GM12878 (cell line): ENCODE data around the gene SVIL. TPM values are rescaled to one million over a fixed set of nuclear protein-coding genes. Genes with fewer than 3 reads are reported as not detected.

Experiments
- ATAC-seq: fragments of 200-7000 bp; cut with Tn5 transposase; 3 replicates; pipeline ENCODE4 v1.9.1; 2020; ENCODE audit warnings: mild to moderate bottlenecking, moderate library complexity
- BruUV-seq: library from RNA; stranded (reverse); fragments of 400-500 nt; replicated peaks from 2 replicates; lab custom pipeline; 2021; lab: Mats Ljungman, UMichigan
- CTCF ChIA-PET: fragments of 300-600 bp; sonication (Branson Sonifier 250); formaldehyde crosslinking; extraction: SDS; loops from one replicate; lab custom pipeline; 2021; ENCODE audit warnings: inconsistent platforms; lab: Yijun Ruan, JAX
- POLR2A ChIA-PET: fragments of 350-600 bp; formaldehyde crosslinking; extraction: SDS; loops from one replicate; lab custom pipeline; 2021; ENCODE audit warnings: inconsistent platforms; lab: Charles Lee
- RAD21 ChIA-PET: fragments of 300-600 bp; sonication (Branson Sonifier 250); formaldehyde crosslinking; loops from one replicate; lab custom pipeline; 2023; ENCODE audit warnings: antibody characterized with exemption; ENCODE audit not compliant: unreplicated experiment; lab: Charles Lee
- SMC1A ChIA-PET: fragments of 300-600 bp; sonication (Branson Sonifier 250); formaldehyde crosslinking; loops from one replicate; lab custom pipeline; 2023; ENCODE audit not compliant: unreplicated experiment, uncharacterized antibody; lab: Charles Lee
- DNase-seq: peaks from one replicate; pipeline ENCODE4 v3.0.0-alpha.2; 2011; ENCODE audit warnings: low read depth, low spot score
- FAIRE-seq: peaks from 3 replicates; lab custom pipeline; 2011; peaks lifted over from hg19 to GRCh38; lab: Jason Lieb, UNC
- H2AFZ ChIP-seq: 2 replicates; pipeline ENCODE4 v1.6.0; 2011; ENCODE audit warnings: low read depth, low read length, control low read depth; ENCODE audit not compliant: control insufficient read depth
- H3K27ac ChIP-seq: 2 replicates; pipeline ENCODE4 v1.5.1; 2011; ENCODE audit warnings: control low read depth; ENCODE audit not compliant: control insufficient read depth, insufficient read depth
- H3K27me3 ChIP-seq, 2 experiments: replicated peaks in 1 of 2; 2 replicates each; pipeline versions ENCODE4 v1.6.0 to v1.6.1; 2011; ENCODE audit warnings: low read length in 1 of 2; ENCODE audit not compliant: control insufficient read depth in 2 of 2, insufficient read depth in 2 of 2
- H3K36me3 ChIP-seq, 2 experiments: 2 replicates each; pipeline ENCODE4 v1.5.1; 2011; ENCODE audit warnings: low read length in 1 of 2; ENCODE audit not compliant: control insufficient read depth in 2 of 2, insufficient read depth in 2 of 2
- H3K4me1 ChIP-seq: 2 replicates; pipeline ENCODE4 v1.6.1; 2011; ENCODE audit warnings: mild to moderate bottlenecking, low read length, moderate library complexity, mixed read lengths; ENCODE audit not compliant: control insufficient read depth, insufficient read depth
- H3K4me2 ChIP-seq: 2 replicates; pipeline ENCODE4 v1.6.0; 2011; ENCODE audit warnings: control low read depth; ENCODE audit not compliant: control insufficient read depth, insufficient read depth
- H3K4me3 ChIP-seq: fragments of 200-600 bp; sonication (generic); 2 replicates; pipeline ENCODE4 v1.5.1; 2016
- H3K79me2 ChIP-seq: 2 replicates; pipeline ENCODE4 v1.6.0; 2011; ENCODE audit warnings: low read length; ENCODE audit not compliant: control insufficient read depth, insufficient read depth
- H3K9ac ChIP-seq: 2 replicates; pipeline ENCODE4 v1.8.0; 2011; ENCODE audit warnings: low read length, control low read depth, mixed read lengths; ENCODE audit not compliant: control insufficient read depth, insufficient read depth
- H3K9me3 ChIP-seq: replicated peaks from 3 replicates; pipeline ENCODE4 v1.5.1; 2011; ENCODE audit warnings: mild to moderate bottlenecking, low read length; ENCODE audit not compliant: control insufficient read depth, insufficient read depth
- H4K20me1 ChIP-seq: 2 replicates; pipeline ENCODE4 v1.6.0; 2011; ENCODE audit not compliant: control insufficient read depth, insufficient read depth
- ASH2L ChIP-seq: fragments of 300-600, 200-600 bp; sonication (generic); IDR thresholded peaks from 2 replicates; pipeline ENCODE4 v1.6.1; 2017; ENCODE audit warnings: low read depth, mild to moderate bottlenecking, borderline replicate concordance
- CHD4 ChIP-seq: fragments of 200-600 bp; sonication (generic); IDR thresholded peaks from 2 replicates; pipeline ENCODE4 v1.6.1; 2016; ENCODE audit warnings: mild to moderate bottlenecking
- JUND ChIP-seq: IDR thresholded peaks from 2 replicates; pipeline ENCODE4 v1.6.1; 2012; ENCODE audit warnings: low read depth, mild to moderate bottlenecking, low read length, improper control_type of control experiment, moderate library complexity
- SIN3A ChIP-seq: IDR thresholded peaks from 2 replicates; pipeline ENCODE4 v1.6.1; 2012; ENCODE audit warnings: low read depth, low read length, improper control_type of control experiment
- SMAD5 ChIP-seq: IDR thresholded peaks from 2 replicates; pipeline ENCODE4 v1.6.1; 2016; ENCODE audit warnings: antibody characterized with exemption, low read depth
- SP1 ChIP-seq: IDR thresholded peaks from one replicate; pipeline ENCODE4 v1.6.1; 2011; ENCODE audit warnings: low read depth, low read length
- SREBF1 ChIP-seq: IDR thresholded peaks from 2 replicates; pipeline ENCODE4 v1.6.1; 2012; ENCODE audit warnings: mild to moderate bottlenecking, low read length
- WRNIP1 ChIP-seq: IDR thresholded peaks from 2 replicates; pipeline ENCODE4 v1.6.1; 2011; ENCODE audit warnings: low read depth, low read length, improper control_type of control experiment, borderline replicate concordance
- ZNF207 ChIP-seq: fragments of 450-650 bp; IDR thresholded peaks from 2 replicates; pipeline ENCODE4 v1.6.1; 2014; ENCODE audit warnings: antibody characterized with exemption, mild to moderate bottlenecking, borderline replicate concordance
- WGBS: methylation state at CpG from one replicate; pipeline ENCODE4 v1.1.6; 2016; ENCODE audit warnings: low lambda C conversion rate; ENCODE audit not compliant: insufficient replicate concordance, insufficient coverage; ENCODE audit errors: missing lambda C conversion rate; 5-methylcytosine and 5-hydroxymethylcytosine counted together
- in situ Hi-C: fragments of 300-500 bp; cut with MboI; formaldehyde crosslinking; loops from 9 replicates; pipeline ENCODE4 v1.14.3; 2018; ENCODE audit warnings: mixed read lengths
- intact Hi-C: fragments of 100-400 bp; cut with micrococcal nuclease; formaldehyde crosslinking; loops from one replicate; pipeline ENCODE4 v1.14.2; 2022; ENCODE audit not compliant: unreplicated experiment
- polyA plus RNA-seq, 11 experiments: library from polyadenylated mRNA; depleted of rRNA in 4 of 11; unstranded in 6 of 11; stranded (reverse) in 5 of 11; fragments of >200 nt; fragmentation: Nextera tagmentation in 4 of 11; fragmentation: Illumina TruSeq in 1 of 11; extraction: Ambion mirVana in 4 of 11; extraction: Trizol in 1 of 11; gene quantifications; 1 replicate in 1 of 11; 2 replicates in 10 of 11; pipeline versions ENCODE4 v1.2.1 to v1.2.3, GENCODE V29; 2011 to 2016; ENCODE audit warnings: inconsistent platforms in 2 of 11, missing spikeins in 2 of 11, low read depth in 1 of 11
- total RNA-seq, 4 experiments: library from RNA; depleted of rRNA in 3 of 4; stranded (reverse); fragments of >200 nt in 3 of 4; fragmentation: Illumina TruSeq in 1 of 4; extraction: Trizol in 1 of 4; gene quantifications; 2 replicates each; pipeline versions ENCODE4 v1.2.1 to v1.2.3, GENCODE V29; 2013 to 2021
- TF ChIP-seq, protein P1 (sequence below): IDR thresholded peaks from 2 replicates; pipeline ENCODE4 v1.6.1; 2011; ENCODE audit warnings: borderline replicate concordance, low read depth, mild to moderate bottlenecking, moderate library complexity, low read length; ENCODE audit not compliant: insufficient read depth, poor library complexity, severe bottlenecking

SVIL gene
- total and polyA plus RNA-seq, 10 of the 15 experiments (the other 5 are each of a cell fraction or from before 2014, with no cell fraction given), result 0.22 to 1.9 (median 0.87) TPM

DNA sequence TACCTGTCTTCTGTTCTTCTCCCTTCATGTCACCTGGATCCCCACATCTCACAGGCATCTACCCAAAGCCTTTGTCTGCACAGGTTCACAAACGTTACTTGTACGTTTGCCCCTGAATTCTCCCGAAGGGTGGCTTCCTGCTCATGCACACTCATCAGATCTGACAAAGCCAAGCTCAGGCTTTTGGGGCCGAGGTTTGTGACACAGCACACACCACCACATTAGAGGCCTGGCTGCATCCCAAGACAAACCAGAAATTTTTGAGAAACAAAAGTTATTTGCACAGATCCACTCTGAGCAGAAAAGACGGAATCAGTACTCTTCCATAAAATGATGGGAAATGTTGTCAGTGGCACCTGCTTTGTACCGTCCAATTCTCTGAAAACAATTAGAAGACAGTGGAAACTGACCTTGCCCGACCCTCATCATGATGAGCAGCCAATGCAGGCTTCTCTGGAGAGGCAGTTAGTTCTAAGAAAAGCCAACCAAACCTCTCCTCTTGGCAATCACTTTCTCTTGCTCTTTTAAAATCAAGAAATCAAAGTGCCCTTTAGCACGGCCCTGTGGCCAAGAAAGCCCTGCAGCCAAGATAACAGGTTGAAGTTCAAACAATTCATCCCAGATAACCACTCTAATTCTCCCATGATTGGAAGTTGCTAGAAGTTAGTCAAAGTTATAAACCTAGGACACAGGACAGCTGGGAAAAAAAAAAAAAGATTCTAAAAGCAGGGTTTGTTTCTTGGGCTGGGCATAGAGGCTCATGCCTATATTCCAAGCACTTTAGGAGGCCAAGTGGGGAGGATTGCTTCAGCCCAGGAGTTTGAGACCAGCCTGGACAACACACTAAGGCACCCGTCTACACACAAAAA lies 13.6 kb upstream of the SVIL start:
- Histone ChIP-seq H3K36me3 (no peaks in the 10 kb centered on the region), H3K4me3 (no peak overlapping the region), H4K20me1 (no peaks in the 10 kb centered on the region), H3K27me3 (no peaks in the 10 kb centered on the region), H3K9ac (no peak overlapping the region), H3K79me2 (no peaks in the 10 kb centered on the region), H3K9me3 (no peaks in the 10 kb centered on the region), H3K4me1 (no peaks in the 10 kb centered on the region), H3K27ac (no peak overlapping the region), H2AFZ (no peak overlapping the region), H3K4me2 (no peak overlapping the region)
- FAIRE-seq (no peak), ATAC-seq (peak; percentile 35), DNase-seq (no peak)
- in situ Hi-C loops, result no loop called here
- intact Hi-C loops, result no loop called here
- ChIA-PET SMC1A (interaction anchor here (1.2 to 2.7 kb wide), 8 partner anchors 8 to 85 kb away, joined by 4 to 18 read pairs (median 6); partner anchors contain the start of gene SVIL), POLR2A (interaction anchor here (0.7 to 1.6 kb wide), 7 partner anchors 9 to 87 kb away, joined by 3 to 7 read pairs (median 4); partner anchors contain the start of gene SVIL), RAD21 (interaction anchor here (1.1 to 1.7 kb wide), 5 partner anchors 13 to 92 kb away, joined by 3 to 8 read pairs (median 3); partner anchors contain the start of gene SVIL), CTCF (interaction anchor here (0.6 to 1.5 kb wide), 6 partner anchors 9 to 88 kb away, joined by 3 to 6 read pairs (median 4); no protein-coding TSS in a partner anchor)
- 42% methylated on average over 9 of the region's 9 CpGs for WGBS
- TF ChIP-seq WRNIP1 (no peak), CHD4 (no peak), SIN3A (no peak), ASH2L (no peak), ZNF207 (no peak), SREBF1 (no peak), SMAD5 (no peak), SP1 (no peak), JUND (no peak)
- TF ChIP-seq, protein P1, sequence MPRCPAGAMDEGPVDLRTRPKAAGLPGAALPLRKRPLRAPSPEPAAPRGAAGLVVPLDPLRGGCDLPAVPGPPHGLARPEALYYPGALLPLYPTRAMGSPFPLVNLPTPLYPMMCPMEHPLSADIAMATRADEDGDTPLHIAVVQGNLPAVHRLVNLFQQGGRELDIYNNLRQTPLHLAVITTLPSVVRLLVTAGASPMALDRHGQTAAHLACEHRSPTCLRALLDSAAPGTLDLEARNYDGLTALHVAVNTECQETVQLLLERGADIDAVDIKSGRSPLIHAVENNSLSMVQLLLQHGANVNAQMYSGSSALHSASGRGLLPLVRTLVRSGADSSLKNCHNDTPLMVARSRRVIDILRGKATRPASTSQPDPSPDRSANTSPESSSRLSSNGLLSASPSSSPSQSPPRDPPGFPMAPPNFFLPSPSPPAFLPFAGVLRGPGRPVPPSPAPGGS, result no peak
- no TSS peak for BruUV-seq
